ENCODE measurements around the gene PLCB3.

PLCB3 gene

DNA sequence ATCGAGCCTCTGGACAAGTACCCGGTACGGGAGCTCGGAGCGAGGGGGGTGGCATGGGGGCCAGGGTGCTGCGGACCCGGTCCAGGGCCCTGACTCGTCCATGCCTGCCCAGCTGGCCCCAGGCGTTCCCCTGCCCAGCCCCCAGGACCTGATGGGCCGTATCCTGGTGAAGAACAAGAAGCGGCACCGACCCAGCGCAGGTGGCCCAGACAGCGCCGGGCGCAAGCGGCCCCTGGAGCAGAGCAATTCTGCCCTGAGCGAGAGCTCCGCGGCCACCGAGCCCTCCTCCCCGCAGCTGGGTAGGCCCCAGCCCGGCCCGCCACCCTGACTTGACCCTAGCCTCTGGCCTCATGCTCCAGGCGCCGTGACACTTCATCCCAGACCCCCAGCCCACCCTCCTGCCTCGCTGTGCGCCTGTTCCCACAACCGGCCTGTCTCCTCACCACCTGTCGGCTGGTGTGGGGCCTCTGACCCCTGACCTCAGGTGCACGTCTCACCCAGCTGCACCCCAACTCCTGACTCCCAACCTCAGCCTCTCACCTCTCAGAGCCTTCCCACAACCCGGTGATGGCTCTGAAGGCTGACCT lies 7.7 kb downstream of the PLCB3 start:
- TF ChIP-seq, protein P1, sequence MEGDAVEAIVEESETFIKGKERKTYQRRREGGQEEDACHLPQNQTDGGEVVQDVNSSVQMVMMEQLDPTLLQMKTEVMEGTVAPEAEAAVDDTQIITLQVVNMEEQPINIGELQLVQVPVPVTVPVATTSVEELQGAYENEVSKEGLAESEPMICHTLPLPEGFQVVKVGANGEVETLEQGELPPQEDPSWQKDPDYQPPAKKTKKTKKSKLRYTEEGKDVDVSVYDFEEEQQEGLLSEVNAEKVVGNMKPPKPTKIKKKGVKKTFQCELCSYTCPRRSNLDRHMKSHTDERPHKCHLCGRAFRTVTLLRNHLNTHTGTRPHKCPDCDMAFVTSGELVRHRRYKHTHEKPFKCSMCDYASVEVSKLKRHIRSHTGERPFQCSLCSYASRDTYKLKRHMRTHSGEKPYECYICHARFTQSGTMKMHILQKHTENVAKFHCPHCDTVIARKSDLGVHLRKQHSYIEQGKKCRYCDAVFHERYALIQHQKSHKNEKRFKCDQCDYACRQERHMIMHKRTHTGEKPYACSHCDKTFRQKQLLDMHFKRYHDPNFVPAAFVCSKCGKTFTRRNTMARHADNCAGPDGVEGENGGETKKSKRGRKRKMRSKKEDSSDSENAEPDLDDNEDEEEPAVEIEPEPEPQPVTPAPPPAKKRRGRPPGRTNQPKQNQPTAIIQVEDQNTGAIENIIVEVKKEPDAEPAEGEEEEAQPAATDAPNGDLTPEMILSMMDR (IDR thresholded peaks at IDR 0.05; ENCODE audit: extremely low read depth, missing control alignments): no peak
- no peak for DNase-seq (ENCODE audit: low spot score)

DNA sequence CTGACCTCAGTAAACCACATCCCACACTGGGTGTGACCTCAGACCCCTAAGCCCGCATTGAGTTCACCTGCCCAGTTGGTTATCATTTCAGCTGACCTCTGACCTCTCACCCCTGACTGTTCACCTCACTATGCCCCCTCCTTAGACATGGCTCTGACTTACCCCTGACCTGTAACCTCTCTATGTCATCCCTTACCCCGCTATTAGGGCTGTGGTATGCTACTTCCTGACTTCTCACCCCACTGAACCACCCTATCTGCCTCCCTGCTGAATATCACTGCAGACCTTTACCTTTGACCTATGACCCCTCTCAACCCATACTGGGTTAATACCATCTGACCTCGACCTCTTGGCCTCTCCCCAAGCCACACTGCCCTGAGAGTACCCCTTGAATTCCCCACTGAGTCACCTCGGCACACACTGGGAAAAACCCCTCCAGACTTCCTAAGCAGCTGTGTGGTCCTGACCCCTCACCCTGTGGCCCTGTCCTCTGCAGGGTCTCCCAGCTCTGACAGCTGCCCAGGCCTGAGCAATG lies 8.3 kb downstream of the PLCB3 start:
- DNase-seq (ENCODE audit: low spot score): peak; percentile 66
- TF ChIP-seq, protein P1 (IDR thresholded peaks at IDR 0.05; ENCODE audit: extremely low read depth, missing control alignments): no peak

DNA sequence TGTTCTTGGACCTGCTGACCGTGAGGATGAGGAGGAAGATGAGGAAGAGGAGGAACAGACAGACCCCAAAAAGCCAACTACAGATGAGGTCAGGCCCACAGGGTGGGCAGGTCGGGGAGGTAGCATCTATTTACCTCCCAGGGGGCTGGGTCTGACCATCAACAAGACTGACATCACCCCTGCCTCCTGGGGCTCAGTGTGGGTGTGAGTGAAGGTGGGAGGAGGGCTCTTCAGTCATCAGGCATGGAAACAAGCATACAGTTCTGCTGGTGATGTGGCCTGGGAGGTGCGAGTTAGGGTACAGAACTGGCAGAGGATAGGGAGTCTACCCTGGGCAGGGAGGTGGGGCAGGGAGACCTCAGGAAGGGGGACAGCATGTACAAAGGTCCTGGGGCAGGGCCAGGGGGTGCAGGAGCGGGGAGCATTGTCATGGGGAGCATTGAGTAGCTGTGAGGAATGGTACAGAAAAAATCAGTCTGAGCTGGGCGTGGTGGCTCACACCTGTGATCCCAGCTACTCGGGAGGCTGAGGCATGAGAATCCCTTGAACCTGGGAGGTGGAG lies 8.9 kb downstream of the PLCB3 start:
- peak; percentile 66 for DNase-seq (ENCODE audit: low spot score)
- TF ChIP-seq, protein P1 (IDR thresholded peaks at IDR 0.05; ENCODE audit: extremely low read depth, missing control alignments): no peak

DNA sequence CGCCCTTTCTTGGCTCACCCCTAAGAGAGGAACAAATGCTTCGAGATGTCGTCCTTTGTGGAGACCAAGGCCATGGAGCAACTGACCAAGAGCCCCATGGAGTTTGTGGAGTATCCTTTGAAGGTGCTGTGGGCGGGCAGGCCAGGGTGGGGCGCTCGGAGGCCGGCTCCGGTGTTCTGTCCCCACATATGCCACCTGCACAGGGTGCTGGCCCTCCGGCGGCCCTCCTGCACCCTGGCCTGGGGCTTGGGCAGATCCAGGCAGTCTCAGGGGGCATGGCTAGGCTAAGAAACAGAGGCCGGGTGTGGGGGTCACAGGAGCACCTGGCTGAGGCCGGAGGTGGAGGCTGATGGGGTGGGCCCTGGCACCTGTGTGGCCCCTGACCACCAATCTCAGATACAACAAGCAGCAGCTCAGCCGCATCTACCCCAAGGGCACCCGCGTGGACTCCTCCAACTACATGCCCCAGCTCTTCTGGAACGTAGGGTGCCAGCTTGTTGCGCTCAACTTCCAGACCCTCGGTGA lies 10.3 kb downstream of the PLCB3 start:
- TF ChIP-seq, protein P1 (IDR thresholded peaks at IDR 0.05; ENCODE audit: extremely low read depth, missing control alignments): no peak
- no peak for DNase-seq (ENCODE audit: low spot score)

DNA sequence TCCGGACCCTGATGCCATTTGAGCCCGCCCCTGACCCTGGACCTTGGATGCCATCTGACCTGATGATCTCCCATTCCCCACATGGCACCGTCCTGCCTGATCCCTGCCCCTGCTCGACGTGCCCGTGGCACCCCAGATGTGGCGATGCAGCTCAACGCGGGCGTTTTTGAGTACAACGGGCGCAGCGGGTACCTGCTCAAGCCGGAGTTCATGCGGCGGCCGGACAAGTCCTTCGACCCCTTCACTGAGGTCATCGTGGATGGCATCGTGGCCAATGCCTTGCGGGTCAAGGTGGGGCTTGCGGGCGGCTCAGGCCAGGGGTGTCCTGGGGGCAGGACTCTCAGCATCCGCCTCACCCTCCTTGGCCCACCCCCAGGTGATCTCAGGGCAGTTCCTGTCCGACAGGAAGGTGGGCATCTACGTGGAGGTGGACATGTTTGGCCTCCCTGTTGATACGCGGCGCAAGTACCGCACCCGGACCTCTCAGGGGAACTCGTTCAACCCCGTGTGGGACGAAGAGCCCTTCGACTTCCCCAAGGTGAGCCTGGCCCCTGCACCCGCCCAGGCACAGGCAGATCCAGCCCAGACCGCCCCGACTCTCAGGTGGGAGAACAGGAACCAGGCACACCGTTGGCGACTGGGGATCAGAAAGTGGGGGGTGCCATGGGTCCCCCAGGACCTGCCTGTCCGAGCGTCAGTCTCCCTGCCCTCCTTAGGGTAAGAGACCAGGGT lies 11.1 kb downstream of the PLCB3 start:
- TF ChIP-seq, protein P1 (IDR thresholded peaks at IDR 0.05; ENCODE audit: extremely low read depth, missing control alignments): no peak
- no peak for DNase-seq (ENCODE audit: low spot score)

DNA sequence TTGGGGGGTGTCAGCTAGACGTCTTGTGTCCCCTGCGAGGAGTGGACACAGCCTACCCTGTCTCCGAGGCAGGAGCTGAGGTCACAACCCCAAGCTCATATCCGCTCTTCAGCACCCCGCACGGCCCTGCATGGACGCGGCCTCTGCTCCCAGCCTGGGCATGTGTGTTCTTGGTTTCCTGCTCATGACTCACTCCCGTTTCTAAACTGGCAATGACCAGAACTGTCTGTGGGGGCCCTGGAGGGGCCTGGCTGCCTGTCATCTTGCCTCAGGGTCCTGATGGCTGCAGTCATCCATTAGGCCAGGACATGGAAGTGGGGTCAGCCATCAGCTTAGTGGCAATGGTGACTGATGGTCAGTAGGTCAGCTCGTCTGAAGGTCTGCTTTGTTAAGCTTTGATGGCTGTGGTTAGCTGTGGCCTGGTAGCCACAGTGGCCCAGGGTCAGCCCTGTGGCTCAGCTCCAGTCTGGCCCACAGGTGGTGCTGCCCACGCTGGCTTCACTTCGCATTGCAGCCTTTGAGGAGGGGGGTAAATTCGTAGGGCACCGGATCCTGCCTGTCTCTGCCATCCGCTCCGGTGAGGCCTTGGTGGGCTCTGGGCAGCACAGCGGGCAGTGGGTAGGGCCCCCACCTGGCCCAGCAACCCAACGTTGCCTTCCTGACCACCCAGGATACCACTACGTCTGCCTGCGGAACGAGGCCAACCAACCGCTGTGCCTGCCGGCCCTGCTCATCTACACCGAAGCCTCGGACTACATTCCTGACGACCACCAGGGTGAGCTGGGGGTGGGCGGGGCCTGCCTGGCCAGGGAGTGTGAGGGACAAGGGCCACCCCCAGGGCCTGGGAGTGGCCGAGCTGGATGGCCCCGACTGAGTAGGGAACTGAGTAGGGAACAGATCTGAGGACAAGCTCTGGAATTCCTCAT lies 12.0 kb downstream of the PLCB3 start:
- no peak for DNase-seq (ENCODE audit: low spot score)
- TF ChIP-seq, protein P1 (IDR thresholded peaks at IDR 0.05; ENCODE audit: extremely low read depth, missing control alignments): no peak

All from GM20000 (cell line).